ENCODE results near the gene CHIC1.
"Not testable (repeated sequence)": the region's sequence is repeated elsewhere in the genome, so short reads cannot be mapped to it uniquely, and the experiment has no call there.

Gene CHIC1

DNA sequence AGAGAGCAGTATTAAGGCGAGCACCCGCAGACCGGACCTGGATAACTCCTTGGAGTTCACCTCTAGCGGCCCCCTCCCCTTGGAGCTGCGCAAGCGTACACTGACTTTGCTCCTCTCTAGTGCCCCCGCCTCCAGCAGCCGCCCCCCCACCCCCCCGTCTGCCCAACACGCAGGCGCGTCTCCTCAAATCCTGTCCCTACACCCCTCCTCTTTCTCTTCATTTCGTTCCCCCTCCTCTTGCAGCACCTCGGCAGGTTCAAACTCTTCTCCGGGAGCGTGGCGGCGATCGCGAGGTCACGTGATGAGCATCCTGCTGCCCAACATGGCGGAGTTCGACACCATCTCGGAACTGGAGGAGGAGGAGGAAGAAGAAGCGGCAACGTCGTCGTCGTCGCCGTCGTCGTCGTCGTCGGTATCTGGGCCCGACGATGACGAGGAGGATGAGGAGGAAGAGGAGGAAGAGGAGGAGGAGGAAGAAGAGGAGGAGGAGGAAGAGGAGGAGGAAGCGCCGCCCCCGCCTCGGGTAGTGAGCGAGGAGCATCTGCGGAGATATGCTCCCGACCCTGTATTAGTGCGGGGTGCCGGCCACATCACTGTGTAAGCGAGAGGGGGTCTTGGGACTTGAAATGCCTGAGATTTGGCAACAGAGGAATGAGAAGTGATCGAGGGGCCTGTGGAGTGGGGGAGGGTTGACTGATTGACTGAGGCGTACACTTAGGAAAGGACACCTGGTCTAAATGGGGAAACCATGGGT lies at the start of gene CHIC1:
CHIC1 (plus strand) TSS at position 214 of the 754 bp plus-strand sequence; CDS start at position 302, 88 bp downstream.
- DNase-seq: no peak

DNA sequence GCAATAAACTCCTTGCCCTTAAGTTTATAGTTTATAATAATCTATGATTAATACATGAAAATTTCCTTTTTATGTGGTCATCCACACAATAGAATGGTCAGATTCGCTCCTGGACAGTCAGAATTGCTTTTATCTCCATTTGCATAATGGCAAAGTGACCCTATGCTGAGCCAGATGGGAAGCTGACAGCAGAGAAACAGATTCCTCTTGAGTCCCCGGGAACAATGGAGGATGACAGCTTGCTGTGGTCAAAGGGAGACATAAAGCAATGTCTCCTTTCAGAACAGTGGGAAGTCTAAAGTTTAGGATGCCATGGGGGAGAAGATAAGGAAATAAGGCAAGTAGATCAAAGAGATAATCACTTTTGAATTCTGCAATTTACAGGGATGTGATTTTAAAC lies 40.2 kb upstream of the CHIC1 start:
- DNase-seq: not testable (repeated sequence)

DNA sequence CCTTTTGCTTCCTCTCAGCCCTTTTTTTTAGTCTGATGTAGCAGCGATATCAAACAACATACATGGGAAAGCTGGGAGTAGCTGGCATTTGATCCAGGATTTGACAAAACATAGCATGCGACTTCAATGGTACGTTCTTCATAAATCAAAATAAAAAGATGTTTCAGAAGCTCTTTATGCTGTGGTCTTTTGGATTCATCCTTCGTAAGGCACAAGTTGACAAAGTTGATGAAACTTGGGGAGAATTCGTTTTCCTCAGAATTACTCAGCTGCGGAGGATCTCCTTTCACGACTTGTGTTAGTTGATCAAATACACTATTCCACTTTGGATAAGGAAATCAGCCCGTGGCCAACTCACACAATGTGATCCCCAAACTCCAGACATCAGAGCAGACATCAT lies 38.1 kb upstream of the CHIC1 start:
- no peak for DNase-seq

DNA sequence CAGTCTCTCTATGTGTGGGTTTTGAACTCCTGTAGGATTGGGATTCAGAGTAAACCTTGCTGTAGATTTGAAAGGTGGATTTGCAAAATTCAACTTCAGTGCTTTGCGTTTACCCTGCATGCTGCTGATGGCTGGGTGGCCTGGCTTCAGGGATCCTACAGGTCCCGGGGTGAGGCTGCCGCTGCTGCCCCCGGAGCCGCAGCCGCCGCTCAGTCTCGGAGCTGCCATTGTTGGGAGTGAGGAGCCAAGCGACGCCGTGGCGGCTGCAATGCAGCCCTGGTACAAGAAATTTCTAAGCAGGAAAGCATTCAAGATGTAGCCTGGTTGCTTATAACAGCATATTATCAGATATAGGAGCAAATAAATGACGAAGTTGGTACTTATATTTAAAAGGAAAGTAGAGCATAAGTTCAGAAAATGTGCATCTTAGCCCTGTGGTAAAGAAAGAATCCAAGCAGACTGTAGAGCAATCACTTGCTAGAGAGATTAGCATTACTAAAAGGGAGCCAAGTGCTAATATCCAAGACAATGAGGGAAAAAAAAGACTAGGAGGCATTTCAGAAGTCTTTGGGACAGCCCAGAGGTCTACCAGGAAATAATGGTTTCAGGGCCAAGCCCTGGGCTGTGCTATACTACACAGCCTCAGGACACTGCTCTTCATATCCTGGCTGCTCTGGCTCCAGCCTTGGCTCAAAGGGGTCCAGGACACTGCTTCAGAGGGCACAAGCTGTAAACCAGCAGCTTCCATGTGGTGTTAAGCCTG lies 36.9 kb upstream of the CHIC1 start:
- no peak for DNase-seq

DNA sequence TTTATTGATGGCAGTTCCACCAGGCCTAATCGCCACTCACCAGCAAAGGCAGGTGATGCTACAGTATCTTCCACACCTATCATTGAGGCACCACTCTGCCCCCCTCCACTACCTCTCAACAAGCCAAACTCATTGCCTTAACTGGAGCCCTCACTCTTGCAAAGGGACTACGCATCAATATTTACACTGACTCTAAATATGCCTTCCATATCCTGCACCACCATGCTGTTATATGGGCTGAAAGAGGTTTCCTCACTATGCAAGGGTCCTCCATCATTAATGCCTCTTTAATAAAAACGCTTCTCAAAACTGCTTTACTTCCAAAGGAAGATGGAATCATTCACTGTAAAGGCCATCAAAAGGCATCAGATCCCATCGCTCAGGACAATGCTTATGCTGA lies 31.3 kb upstream of the CHIC1 start:
- not testable (repeated sequence) for DNase-seq

DNA sequence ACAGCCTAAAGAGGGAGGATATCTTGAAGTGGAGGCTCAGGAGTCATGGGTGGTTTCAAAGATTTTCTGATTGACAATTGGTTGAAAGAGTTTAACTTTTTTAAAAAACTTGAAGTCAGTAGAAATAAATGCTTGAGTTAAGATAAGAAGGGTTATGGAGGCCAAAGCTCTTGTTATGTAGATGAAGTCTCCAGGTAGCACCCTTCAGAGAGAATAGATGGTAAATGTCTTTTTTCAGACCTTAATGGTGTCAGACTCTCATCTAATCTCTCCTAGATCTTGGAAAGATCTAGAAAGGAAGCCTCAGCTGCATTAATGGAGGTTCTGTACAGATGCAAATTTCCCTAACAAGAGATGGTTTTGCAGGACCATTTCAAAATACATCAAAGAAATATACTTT lies 6.8 kb upstream of the CHIC1 start:
- DNase-seq: no peak

DNA sequence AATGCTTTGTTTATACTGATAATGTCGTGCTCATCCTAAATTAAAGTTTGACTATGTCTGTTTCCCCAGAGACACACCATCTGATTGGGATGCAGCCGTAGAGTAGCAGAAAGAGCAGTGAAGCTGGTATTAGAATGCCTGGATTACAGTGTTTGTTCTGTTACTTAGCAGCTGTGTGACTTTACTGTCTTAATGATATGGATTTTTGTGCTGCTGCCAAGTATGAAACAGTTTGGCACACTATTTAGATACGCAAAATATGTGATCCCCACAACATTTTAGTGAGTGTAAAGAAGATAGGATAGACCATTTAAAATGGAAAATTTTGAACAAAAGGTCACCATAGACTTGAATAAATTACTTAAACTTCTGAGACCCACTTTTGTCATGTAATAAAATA lies 1.2 kb upstream of the CHIC1 start:
- DNase-seq: no peak

DNA sequence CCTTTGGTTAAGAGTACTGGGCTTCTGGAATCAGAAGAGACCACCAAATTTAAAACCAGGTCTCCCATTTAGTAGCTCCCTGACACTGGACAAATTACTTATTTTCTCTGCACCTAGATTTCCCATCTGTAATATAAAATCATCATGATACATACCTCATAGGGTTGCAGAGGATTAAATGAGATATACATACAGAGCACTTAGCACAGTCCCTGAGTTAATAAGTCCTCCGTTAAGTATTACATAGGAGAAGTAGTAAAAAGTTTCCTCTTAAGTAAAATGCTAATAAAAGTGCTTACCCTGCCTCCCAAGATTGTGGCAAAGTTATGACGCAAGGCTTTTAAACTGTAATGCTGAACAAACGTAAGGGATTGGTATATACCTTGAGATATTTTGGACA lies 539 bp upstream of the CHIC1 start:
- no peak for DNase-seq

DNA sequence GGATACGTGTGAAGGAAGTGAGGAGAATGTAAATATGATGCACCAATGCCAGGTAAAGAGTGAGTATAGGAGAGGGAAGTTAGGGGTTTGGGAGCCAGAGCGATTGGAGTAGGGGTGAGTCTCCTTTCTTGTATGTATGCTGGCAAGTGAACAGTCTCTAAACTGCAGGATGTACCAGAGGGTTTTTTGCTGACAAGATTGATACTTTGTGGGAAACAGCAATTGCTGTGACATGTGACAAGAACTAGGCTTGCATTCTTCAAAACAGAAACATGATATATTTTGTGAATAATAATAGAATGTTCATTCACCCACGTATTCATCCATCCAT lies 706 bp downstream of the CHIC1 start:
- DNase-seq: no peak

DNA sequence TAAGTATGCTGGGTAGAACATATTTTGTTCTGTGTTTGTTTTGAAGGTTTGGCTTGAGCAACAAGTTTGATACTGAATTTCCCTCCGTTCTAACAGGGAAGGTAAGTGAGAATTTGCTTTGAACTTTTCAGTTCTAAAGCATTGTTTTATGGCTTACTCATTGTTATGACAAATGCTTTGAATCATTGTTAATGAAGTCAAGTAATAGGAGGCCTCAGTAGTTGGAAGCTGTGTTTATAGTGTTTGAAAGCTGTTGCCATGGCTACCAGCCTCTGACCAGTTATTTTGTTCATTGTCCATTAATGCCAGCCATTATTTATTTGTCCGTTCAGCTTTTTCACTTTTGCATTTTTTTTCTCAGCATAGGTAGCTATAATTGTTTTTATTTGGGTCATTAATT lies 14.4 kb downstream of the CHIC1 start:
- no peak for DNase-seq

DNA sequence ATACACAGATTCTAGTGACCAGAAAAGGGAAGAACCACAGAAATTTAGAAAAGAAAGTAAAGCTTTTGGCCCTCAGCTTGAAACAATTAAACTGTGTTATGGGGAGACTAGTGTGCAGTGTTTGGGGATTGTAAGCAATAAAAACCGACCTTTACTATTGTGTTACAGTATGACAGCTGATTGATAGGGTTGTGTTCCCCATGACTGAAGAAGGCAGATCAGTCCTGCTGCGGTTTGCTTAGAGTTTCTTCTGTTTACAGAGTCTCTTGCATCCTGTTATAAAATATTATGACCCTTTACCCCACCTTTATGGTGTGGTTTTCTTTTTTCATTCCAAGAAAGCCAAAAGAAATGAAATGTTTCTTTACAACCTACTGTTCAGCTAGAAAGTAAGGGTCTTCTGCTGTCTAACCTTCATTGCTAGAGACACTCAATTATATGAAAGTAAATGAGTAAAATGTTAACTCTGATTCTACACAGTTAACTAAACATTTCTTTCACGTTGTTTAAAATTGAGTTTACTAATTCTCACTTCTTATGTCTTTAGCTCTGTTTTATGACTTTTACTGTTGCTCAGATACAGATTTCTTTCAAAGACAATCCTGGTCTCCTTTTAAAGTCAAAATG lies 18.1 kb downstream of the CHIC1 start:
- no peak for DNase-seq

DNA sequence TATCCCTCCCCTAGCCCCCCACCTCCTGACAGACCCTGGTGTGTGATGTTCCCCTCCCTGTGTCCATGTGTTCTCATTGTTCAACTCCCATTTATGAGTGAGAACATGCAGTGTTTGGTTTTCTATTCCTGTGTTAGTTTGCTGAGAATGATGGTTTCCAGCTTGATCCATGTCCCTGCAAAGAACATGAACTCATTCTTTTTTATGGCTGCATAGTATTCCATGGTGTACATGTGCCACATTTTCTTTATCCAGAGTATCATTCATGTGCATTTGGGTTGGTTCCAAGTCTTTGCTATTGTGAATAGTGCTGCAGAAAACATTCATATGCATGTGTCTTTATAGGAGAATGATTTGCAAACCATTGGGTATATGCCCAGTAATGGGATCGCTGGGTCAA lies 34.8 kb downstream of the CHIC1 start:
- DNase-seq: not testable (repeated sequence)

DNA sequence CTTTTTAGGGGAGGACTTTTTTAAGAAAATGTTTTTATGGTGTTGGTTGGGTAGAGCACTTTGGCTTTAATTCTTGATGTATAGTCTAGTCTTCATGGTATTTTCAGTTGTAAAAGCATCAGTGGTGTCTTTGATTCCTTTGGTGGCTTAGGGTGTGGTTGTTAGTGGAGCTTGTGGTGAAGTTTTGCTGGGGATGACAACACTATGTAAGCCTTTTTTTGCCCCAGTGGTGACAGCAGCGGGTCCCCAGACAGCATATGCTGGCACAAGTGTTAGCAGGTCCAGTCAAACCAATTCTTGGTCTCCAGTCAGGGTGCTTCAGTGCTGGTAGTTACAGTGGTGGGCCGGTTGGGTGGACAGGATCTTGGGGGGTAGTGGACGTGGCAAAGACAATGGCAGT lies 52.0 kb downstream of the CHIC1 start:
- no peak for DNase-seq

DNA sequence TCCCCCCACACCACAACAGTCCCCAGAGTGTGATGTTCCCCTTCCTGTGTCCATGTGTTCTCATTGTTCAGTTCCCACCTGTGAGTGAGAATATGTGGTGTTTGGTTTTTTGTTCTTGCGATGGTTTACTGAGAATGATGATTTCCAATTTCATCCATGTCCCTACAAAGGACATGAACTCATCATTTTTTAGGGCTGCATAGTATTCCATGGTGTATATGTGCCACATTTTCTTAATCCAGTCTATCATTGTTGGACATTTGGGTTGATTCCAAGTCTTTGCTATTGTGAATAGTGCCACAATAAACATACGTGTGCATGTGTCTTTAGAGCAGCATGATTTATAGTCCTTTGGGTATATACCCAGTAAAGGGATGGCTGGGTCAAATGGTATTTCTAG lies 78.7 kb downstream of the CHIC1 start:
- DNase-seq: not testable (repeated sequence)

DNA sequence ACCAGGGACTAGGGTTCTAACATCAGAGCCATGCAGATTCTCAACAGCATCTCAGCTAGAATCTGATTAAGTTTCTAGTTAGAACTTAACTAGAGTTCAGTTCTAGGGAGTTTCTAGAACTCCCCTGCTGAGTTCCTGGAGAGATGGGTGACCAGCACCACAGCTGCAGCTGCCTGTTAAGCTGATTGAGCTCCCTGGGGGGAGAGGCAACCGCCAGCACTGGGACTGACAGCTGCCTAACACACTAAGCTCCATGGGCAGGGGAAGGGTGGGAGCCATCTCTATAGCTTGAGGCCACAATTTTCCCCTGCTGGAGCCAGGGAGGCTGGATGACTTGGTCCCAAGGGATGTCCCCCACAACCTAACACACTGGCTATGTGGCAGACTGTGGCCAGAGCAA lies 84.2 kb downstream of the CHIC1 start:
- no peak for DNase-seq

DNA sequence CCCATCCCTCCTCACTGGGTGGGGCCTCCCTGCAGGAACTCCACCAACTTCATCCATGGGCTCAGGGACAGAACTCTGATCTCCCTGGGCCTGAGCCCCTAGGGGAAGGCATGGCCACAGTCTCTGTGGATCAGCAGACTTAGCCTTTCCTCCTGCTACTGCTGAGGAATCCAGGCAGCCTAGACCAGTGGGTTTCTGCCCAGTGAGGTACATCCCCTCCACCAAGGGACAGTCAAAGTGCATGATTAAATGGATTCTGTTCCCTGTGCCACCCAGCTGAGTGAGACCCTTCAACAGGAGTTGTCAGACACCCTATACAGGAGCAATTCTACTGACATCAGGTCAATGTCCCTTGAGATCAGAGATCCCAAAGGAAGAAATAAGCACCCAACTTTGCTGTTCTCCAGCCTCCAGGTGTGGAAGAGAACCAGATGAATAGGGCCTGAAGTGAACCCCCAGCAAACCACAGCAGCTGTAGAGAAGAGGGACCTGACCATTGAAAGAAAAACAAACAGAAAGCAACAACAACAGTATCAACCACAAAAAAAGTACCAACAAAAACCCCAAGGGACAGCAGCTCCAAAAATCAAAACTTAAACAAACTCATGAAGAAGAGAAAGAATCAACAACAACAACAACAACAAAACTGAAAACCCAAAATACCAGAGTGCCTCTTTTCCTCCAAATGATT lies 84.8 kb downstream of the CHIC1 start:
- DNase-seq: no peak

DNA sequence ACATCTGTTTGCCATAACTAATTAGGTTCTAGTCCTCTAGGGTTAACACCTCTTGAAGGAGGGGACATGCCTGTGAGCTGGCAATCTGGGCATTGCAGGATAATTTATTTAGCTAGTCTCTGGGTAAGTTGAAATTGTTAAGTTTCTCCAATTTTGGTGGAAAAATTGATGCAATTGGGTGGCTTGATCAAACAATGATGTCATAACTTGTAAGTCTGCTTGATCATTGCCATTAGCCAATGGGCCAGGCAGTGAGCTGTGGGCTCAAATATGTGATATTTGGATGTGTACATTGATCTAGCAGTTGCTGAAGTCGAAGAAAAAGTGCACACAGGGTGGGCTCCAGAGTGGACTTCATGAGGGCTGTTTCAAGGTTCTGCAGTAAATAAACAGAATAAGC lies 98.3 kb downstream of the CHIC1 start:
- DNase-seq: not testable (repeated sequence)

DNA sequence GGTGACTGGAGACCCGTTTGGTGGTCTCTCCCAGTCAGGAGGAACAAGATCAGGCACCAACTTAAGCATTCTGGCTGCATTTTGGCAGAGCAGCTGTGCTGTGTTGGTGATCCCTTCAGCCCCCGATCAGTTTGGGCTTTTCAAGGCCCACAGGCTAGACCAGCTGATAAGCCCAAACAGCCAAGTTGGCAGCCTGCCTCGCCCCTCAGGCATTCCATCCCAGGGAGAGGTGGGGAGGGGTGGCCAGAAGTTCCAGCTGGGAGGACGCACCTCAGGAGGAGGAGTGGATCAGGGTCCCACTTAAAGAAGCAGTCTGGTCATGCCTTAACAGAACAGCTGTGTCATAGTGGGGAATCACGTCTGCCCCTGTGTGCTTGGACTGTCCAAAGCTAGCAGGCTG lies 105.8 kb downstream of the CHIC1 start:
- no peak for DNase-seq

DNA sequence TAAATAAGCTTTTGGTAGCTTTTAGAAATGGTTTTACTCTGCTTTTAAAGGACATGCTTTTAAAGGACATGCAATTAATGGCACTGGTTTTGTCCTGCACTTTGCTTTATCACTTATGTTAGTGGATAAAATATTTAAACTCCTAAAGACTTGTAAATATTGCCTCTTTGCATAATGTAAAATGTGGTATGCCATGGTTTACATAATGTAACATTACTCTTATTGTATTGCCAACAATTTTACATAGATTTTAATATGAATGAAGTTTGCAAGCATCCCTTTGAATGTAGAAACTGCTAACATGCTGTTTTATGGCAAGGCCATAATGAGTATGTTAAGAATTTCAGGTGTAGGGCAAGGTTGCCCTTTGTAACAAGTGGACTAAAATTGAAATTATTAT lies 118.4 kb downstream of the CHIC1 start:
- no peak for DNase-seq

DNA sequence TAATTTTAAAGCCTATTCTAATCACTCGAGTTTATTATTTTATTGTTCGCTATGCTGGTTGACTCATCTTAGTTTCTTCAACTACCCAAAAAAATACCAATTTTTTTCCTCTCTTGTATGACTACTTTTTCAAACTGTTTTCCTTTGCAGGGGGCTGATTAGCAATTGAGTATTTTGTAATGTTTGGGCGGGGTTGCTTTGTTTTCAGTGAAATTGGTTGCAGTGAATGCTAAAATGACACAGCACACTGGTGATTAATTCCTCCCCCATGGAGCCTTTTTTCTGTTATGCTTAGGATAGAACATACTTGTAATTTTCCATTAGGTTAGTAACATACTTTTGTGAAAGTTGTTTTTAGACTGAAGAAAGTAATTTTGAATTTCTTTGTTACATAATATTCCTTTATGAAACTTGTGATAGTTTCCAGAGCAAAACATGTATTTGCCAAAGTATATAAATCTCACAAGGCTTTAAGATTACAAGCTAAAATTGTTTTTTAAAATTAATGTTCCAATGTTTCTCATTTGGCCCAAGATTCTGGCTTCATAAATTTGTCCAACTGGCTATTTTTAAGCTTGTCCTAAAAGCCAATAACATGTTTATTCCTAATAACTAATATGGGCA lies 120.4 kb downstream of the CHIC1 start:
- no peak for DNase-seq

DNA sequence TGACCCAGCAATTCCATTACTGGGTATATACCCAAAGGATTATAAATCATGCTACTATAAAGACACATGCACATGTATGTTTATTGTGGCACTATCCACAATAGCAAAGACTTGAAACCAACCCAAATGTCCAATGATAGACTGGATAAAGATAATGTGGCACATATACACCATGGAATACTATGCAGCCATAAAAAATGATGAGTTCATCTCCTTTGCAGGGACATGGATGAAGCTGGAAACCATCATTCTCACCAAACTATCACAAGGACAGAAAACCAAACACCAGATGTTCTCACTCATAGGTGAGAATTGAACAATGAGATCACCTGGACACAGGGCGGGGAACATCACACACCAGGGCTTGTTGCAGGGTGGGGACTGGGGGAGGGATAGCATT lies 144.0 kb downstream of the CHIC1 start:
- DNase-seq: not testable (repeated sequence)

DNA sequence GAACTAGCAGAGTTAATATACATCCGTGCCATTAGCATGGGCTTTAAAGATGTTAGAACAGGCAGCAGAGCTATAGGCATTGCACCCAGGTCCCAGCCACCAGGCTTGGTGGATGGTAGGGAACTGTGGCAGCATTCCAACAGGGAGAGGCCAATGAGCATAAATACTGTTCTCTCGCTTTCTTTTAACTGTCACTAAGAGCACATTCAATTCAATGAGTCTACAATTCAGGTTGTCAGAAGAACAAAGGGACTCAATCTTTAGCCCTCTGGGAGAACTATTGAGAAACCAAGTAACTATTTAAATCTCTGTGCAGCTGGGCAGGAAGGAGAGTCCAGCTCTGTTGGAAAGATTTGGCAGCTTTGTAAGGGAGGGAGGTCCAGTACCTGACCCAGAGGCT lies 165.6 kb downstream of the CHIC1 start:
- DNase-seq: no peak

Data from GOT3 (cell line).